HG02610 (cell line): ENCODE results near the gene IPO4.

Experiments used
- ATAC-seq: cut with Tn5 transposase; IDR thresholded peaks from one replicate; pipeline ENCODE4 v1.9.1; 2021; ENCODE audit warnings: mild to moderate bottlenecking, moderate library complexity; ENCODE audit not compliant: unreplicated experiment

Gene IPO4

GRCh38 chr14:24132061-24132685, 56.4 kb downstream of the IPO4 start:
- no peak for ATAC-seq

GRCh38 chr14:24131549-24131966, 57.1 kb downstream of the IPO4 start:
- ATAC-seq: no peak

- no peak for ATAC-seq
These were observed 57.7 kb downstream of the IPO4 start for GRCh38 chr14:24130717-24131548.

GRCh38 chr14:24130380-24130716, 58.3 kb downstream of the IPO4 start, which contains the start of gene FITM1:
Gene FITM1, plus strand, starts transcription at chr14:24130659. Its CDS starts 905 bp downstream, at chr14:24131564.
- no peak for ATAC-seq
